Liver (tissue), 3 donors: Measurements from ENCODE around the gene LASP1.

Experiments
- EGR1 ChIP-seq, 2 donors: IDR thresholded peaks; 2 replicates each; pipeline ENCODE4 v1.6.1; 2016 to 2018; ENCODE audit warnings: antibody characterized with exemption in 2 of 2, low read depth in 2 of 2
- HNF4A ChIP-seq, 2 donors: conservative IDR thresholded peaks; 2 replicates each; pipeline ENCODE4 v1.6.1; 2016; ENCODE audit warnings: antibody characterized with exemption in 2 of 2, mild to moderate bottlenecking in 2 of 2
- JUND ChIP-seq, 2 donors: IDR thresholded peaks; 2 replicates each; pipeline ENCODE4 v1.6.1; 2016; ENCODE audit warnings: antibody characterized with exemption in 2 of 2
- NR2F2 ChIP-seq: IDR thresholded peaks from 2 replicates; pipeline ENCODE4 v1.6.1; 2016; ENCODE audit warnings: antibody characterized with exemption
- RAD21 ChIP-seq, 2 donors: IDR thresholded peaks; 2 replicates each; pipeline ENCODE4 v1.6.1; 2016; ENCODE audit warnings: antibody characterized with exemption in 2 of 2, mild to moderate bottlenecking in 2 of 2
- SP1 ChIP-seq: IDR thresholded peaks from 2 replicates; pipeline ENCODE4 v1.6.1; 2018; ENCODE audit warnings: antibody characterized with exemption, mild to moderate bottlenecking
- TAF1 ChIP-seq: conservative IDR thresholded peaks from 2 replicates; pipeline ENCODE4 v1.6.1; 2016; ENCODE audit warnings: antibody characterized with exemption, mild to moderate bottlenecking
- TF ChIP-seq, protein P1 (sequence below): fragments of 150-350 bp; IDR thresholded peaks from 2 replicates; pipeline ENCODE4 v1.5.1; 2017; ENCODE audit warnings: improper control_type of control experiment, low read depth, low read length; ENCODE audit not compliant: missing input control
- TF ChIP-seq, protein P2 (sequence below): IDR thresholded peaks from 2 replicates; pipeline ENCODE4 v1.6.1; 2016; ENCODE audit warnings: antibody characterized with exemption, mild to moderate bottlenecking
- TF ChIP-seq, protein P3 (sequence below): IDR thresholded peaks from 2 replicates; pipeline ENCODE4 v1.6.1; 2016; ENCODE audit warnings: antibody characterized with exemption
- TF ChIP-seq, protein P4 (sequence below): IDR thresholded peaks from 2 replicates; pipeline ENCODE4 v1.6.1; 2016; ENCODE audit warnings: antibody characterized with exemption
- donor health status: healthy.
- donor health status: healthy.

DNA sequence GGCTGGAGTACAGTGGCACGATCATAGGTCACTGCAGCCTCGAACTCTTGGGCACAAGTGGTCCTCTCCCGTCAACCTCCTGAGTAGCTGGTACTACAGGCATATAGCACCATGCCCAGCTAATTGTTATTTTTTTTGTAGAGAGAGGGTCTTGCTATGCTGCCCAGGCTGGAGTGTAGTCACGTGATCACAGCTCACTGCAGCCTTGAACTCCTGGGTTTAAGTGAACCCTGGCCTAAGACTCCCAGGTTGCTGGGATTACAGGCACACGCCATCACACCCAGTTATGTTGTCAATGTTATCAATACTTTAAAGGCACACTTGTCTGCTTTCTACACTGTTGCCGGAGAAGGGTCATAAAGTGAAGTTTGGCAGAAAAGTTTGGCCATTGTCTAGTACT is 33.5 kb downstream of the LASP1 start:
- no peak for TF ChIP-seq HNF4A (conservative IDR thresholded peaks at IDR 0.05)
- TF ChIP-seq, protein P1, sequence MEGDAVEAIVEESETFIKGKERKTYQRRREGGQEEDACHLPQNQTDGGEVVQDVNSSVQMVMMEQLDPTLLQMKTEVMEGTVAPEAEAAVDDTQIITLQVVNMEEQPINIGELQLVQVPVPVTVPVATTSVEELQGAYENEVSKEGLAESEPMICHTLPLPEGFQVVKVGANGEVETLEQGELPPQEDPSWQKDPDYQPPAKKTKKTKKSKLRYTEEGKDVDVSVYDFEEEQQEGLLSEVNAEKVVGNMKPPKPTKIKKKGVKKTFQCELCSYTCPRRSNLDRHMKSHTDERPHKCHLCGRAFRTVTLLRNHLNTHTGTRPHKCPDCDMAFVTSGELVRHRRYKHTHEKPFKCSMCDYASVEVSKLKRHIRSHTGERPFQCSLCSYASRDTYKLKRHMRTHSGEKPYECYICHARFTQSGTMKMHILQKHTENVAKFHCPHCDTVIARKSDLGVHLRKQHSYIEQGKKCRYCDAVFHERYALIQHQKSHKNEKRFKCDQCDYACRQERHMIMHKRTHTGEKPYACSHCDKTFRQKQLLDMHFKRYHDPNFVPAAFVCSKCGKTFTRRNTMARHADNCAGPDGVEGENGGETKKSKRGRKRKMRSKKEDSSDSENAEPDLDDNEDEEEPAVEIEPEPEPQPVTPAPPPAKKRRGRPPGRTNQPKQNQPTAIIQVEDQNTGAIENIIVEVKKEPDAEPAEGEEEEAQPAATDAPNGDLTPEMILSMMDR: no peak
- TF ChIP-seq, protein P2, sequence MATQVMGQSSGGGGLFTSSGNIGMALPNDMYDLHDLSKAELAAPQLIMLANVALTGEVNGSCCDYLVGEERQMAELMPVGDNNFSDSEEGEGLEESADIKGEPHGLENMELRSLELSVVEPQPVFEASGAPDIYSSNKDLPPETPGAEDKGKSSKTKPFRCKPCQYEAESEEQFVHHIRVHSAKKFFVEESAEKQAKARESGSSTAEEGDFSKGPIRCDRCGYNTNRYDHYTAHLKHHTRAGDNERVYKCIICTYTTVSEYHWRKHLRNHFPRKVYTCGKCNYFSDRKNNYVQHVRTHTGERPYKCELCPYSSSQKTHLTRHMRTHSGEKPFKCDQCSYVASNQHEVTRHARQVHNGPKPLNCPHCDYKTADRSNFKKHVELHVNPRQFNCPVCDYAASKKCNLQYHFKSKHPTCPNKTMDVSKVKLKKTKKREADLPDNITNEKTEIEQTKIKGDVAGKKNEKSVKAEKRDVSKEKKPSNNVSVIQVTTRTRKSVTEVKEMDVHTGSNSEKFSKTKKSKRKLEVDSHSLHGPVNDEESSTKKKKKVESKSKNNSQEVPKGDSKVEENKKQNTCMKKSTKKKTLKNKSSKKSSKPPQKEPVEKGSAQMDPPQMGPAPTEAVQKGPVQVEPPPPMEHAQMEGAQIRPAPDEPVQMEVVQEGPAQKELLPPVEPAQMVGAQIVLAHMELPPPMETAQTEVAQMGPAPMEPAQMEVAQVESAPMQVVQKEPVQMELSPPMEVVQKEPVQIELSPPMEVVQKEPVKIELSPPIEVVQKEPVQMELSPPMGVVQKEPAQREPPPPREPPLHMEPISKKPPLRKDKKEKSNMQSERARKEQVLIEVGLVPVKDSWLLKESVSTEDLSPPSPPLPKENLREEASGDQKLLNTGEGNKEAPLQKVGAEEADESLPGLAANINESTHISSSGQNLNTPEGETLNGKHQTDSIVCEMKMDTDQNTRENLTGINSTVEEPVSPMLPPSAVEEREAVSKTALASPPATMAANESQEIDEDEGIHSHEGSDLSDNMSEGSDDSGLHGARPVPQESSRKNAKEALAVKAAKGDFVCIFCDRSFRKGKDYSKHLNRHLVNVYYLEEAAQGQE: no peak
- no peak for TF ChIP-seq EGR1 (IDR thresholded peaks at IDR 0.05; ENCODE audit: low read depth in 2 of 2)
- TF ChIP-seq, protein P3, sequence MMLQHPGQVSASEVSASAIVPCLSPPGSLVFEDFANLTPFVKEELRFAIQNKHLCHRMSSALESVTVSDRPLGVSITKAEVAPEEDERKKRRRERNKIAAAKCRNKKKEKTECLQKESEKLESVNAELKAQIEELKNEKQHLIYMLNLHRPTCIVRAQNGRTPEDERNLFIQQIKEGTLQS: no peak
- TF ChIP-seq, protein P4, sequence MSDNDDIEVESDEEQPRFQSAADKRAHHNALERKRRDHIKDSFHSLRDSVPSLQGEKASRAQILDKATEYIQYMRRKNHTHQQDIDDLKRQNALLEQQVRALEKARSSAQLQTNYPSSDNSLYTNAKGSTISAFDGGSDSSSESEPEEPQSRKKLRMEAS: no peak
- no peak for TF ChIP-seq RAD21 (IDR thresholded peaks at IDR 0.05)
- TF ChIP-seq TAF1: no peak
- TF ChIP-seq NR2F2: no peak
- no peak for TF ChIP-seq JUND (IDR thresholded peaks at IDR 0.05)
- TF ChIP-seq SP1: no peak
